Neutrophil (primary cell): ENCODE measurements around the gene FYN.

Source experiments
- H3K27ac ChIP-seq: fragments of 200-600 bp; sonication (generic); 2 replicates; pipeline ENCODE4 v1.5.1; 2016; ENCODE audit warnings: mild to moderate bottlenecking, moderate library complexity
- H3K27me3 ChIP-seq: fragments of 200-600 bp; sonication (generic); 2 replicates; pipeline ENCODE4 v1.6.0; 2016; ENCODE audit warnings: mild to moderate bottlenecking
- H3K36me3 ChIP-seq: fragments of 200-600 bp; sonication (generic); 2 replicates; pipeline ENCODE4 v1.5.1; 2017
- H3K4me1 ChIP-seq, 2 experiments: fragments of 200-600 bp in 1 of 2; sonication (generic) in 1 of 2; 1 replicate in 1 of 2; 2 replicates in 1 of 2; pipeline versions ENCODE4 v1.5.1 to v1.6.1; 2013 to 2016; ENCODE audit warnings: low read depth in 1 of 2, low read length in 1 of 2, mild to moderate bottlenecking in 1 of 2, moderate library complexity in 1 of 2; ENCODE audit not compliant: control insufficient read depth in 1 of 2, insufficient read depth in 1 of 2
- H3K4me3 ChIP-seq, 2 experiments: fragments of 200-600 bp in 1 of 2; sonication (generic) in 1 of 2; 1 replicate in 1 of 2; 2 replicates in 1 of 2; pipeline ENCODE4 v1.5.1; 2013 to 2016; ENCODE audit warnings: low read depth in 1 of 2, low read length in 1 of 2, mild to moderate bottlenecking in 1 of 2, moderate library complexity in 1 of 2
- H3K9me3 ChIP-seq: fragments of 200-600 bp; sonication (generic); 2 replicates; pipeline ENCODE4 v1.5.1; 2016
- TF ChIP-seq, protein P1 (sequence below): fragments of 200-600 bp; sonication (generic); IDR thresholded peaks from 2 replicates; pipeline ENCODE4 v1.5.1; 2016; ENCODE audit warnings: antibody characterized with exemption

FYN gene

DNA sequence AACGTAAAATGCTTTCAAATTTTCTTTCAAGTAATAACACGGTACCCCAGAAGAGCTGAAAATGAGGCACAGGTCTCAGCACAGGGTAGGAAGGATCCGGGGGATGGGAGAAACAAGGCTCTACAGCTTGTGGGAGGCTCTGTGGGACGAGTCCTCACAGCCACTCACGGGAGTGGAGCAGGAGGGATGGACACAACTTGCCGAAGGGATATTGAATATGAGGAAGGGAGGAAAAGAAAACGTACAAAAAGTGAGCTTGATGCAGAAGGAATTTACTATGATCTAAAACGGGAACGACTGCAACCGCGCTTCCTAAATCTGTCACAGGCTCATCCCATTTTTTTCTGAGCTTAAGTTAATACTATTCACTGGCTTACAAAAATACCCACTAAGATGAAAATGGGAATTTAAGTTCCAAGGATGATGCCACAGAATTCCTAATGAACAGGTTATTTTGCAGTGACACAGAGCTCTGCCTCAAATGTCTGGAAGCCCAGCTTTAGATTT lies 72.9 kb downstream of the FYN start:
- no peaks in the 10 kb centered on the region for H3K4me1 ChIP-seq

DNA sequence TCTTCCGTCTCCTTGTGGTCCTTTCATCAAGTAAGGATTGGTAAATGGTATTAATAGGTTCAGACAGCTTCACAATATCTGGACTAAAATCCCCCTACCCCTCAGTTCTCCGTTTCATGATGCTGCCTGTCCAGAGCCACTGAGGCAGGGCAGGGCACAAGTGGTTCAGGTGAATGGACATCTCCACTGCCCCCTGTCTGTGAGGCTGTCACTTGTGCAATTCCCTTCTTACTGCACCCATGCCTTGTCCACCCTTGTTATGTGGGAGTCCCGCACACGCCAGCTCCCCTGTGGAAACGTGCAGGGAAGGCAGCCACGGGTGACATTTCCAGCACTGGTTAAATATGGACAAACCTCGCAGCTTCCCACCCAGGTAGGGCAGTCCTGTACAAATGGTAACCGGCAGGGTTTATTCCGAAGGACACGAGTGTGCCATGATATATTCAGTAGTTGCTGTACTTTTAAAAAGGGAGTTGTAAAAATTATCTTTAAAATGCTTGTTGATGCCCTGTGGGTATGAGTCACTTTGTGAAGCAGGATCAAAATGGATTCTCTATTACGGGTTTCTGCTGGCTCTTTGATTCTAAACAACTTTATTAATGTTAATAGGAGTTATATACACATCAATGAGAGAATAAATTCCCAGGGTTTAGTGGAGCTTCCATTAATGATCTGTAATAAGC lies 73.5 kb downstream of the FYN start:
- Histone ChIP-seq H3K27ac (no peak overlapping the region), H3K27me3 (no peaks in the 10 kb centered on the region), H3K4me1 (no peaks in the 10 kb centered on the region), H3K4me3 (no peak overlapping the region), H3K9me3 (no peaks in the 10 kb centered on the region), H3K36me3 (no peaks in the 10 kb centered on the region)
- TF ChIP-seq, protein P1, sequence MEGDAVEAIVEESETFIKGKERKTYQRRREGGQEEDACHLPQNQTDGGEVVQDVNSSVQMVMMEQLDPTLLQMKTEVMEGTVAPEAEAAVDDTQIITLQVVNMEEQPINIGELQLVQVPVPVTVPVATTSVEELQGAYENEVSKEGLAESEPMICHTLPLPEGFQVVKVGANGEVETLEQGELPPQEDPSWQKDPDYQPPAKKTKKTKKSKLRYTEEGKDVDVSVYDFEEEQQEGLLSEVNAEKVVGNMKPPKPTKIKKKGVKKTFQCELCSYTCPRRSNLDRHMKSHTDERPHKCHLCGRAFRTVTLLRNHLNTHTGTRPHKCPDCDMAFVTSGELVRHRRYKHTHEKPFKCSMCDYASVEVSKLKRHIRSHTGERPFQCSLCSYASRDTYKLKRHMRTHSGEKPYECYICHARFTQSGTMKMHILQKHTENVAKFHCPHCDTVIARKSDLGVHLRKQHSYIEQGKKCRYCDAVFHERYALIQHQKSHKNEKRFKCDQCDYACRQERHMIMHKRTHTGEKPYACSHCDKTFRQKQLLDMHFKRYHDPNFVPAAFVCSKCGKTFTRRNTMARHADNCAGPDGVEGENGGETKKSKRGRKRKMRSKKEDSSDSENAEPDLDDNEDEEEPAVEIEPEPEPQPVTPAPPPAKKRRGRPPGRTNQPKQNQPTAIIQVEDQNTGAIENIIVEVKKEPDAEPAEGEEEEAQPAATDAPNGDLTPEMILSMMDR, result no peak

More for the DNA sequence above, 72.9 kb downstream of the FYN start:
- no peaks in the 10 kb centered on the region for H3K9me3 ChIP-seq
- no peaks in the 10 kb centered on the region for H3K36me3 ChIP-seq
- no peak overlapping the region for H3K27ac ChIP-seq
- TF ChIP-seq, protein P1, result no peak
- no peaks in the 10 kb centered on the region for H3K27me3 ChIP-seq
- no peak overlapping the region for H3K4me3 ChIP-seq

DNA sequence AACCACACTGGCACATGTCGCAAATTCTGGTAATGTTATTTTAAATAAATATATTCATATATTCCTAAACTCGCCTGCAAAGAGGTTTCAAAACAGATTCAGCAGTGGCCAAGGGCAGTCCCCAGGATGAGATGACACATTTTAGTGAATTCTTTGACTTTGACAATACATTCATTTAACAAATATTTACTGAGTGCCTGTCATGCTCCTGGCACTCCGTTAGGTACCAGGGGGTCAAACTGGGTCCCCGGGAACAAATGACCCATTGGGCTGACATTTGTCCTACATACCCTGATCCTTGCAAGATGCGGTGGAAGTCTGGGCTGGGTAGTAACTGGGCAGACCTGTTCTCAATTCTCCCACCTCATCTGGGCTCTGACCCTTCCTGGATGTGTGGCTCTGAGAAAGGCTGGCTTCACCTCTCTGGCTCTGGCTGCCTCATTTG lies 74.9 kb downstream of the FYN start:
- H3K4me3 ChIP-seq, result no peak overlapping the region
- TF ChIP-seq, protein P1, result no peak
- no peaks in the 10 kb centered on the region for H3K36me3 ChIP-seq
- H3K4me1 ChIP-seq, result no peaks in the 10 kb centered on the region
- no peaks in the 10 kb centered on the region for H3K9me3 ChIP-seq
- no peak overlapping the region for H3K27ac ChIP-seq
- no peaks in the 10 kb centered on the region for H3K27me3 ChIP-seq

DNA sequence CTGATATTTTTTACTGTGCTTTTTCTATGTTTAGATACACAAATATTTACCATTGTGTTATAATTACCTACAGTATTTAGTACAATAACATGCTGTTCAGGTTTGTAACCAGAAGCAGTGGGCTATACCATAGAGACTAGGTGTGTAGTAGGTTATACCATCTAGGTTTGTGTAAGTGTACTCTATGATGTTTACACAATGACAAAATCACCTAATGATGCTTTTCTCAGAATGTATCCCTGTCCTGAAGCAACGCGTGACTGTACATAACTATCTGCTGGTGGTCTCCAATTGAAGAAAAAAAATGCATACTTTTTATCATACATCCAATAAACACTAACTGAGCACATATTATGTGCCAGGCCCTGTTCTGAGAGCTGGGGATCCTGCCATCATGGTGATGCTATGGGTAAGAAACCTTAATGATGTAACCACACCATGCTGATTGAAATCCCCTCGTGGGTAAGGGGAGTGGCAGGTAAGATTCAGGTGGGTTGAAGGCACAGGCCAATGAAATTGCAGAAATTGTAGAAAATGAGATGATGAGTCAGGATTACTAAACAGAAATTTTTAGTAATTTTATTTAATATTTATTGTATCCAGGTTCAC lies 76.8 kb downstream of the FYN start:
- TF ChIP-seq, protein P1, result no peak
- Histone ChIP-seq H3K9me3 (no peaks in the 10 kb centered on the region), H3K4me3 (no peak overlapping the region), H3K27me3 (no peaks in the 10 kb centered on the region), H3K4me1 (no peaks in the 10 kb centered on the region), H3K27ac (no peak overlapping the region), H3K36me3 (no peaks in the 10 kb centered on the region)

DNA sequence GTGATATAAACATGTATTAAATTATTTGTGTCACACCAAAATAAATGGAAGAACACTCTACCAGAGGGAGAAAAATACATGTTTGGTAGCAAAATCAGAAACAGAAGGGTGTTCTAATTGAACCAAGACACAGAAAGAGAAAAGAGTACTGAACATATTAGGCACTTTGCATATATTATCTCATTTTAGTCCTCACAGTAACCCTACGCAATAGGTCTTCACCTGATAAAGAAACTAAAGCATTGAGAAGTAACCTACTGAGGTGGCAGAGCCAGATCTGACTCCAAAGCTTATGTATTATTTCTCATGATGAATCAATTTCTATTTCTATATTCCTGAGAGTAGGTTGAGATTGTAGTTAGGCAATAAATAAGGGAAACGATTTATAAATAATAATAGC lies 77.7 kb downstream of the FYN start:
- no peaks in the 10 kb centered on the region for H3K4me1 ChIP-seq
- H3K9me3 ChIP-seq, result no peaks in the 10 kb centered on the region
- no peaks in the 10 kb centered on the region for H3K36me3 ChIP-seq
- no peak overlapping the region for H3K4me3 ChIP-seq
- no peak overlapping the region for H3K27ac ChIP-seq
- TF ChIP-seq, protein P1, result no peak
- H3K27me3 ChIP-seq, result no peaks in the 10 kb centered on the region
